Right lobe of liver (tissue), 4 donors: ENCODE results near the gene ZNHIT6.

Experiments
- POLR2A ChIP-seq: fragments of 450-650 bp; IDR thresholded peaks from one replicate; pipeline ENCODE4 v1.6.1; 2017; ENCODE audit warnings: antibody characterized with exemption, mild to moderate bottlenecking
- TF ChIP-seq, protein P1 (sequence below), 4 donors: fragments of 200-600 bp in 3 of 4; fragments of 450-650 bp in 1 of 4; IDR thresholded peaks; one replicate each; pipeline versions ENCODE4 v1.5.1 to v1.8.0; 2016 to 2022; ENCODE audit warnings: antibody characterized with exemption in 4 of 4, mild to moderate bottlenecking in 2 of 4
- donor health status: DM: no; HTN: no; CAD: no.
- donor health status: DM: no; HTN: no; CAD: no.
- donor health status: DM: no; HTN: yes; CAD: no.

DNA sequence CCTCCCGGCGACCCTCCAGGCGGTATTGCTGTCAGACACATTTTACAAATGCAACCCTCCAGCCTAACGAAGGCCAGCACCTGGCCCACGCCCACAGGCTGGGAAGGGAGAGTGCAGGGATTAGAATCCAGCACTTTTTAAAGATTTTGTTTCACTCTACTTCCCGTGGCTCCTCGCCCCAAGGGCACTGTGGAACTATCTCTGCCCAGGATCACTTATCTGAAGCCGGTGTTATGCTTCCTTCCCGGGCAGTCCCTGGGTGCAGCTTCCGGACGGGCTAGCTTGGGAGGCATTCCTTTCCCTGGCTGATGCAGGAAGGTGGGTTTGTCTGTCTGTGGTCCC lies 91.9 kb downstream of the ZNHIT6 start:
- TF ChIP-seq, protein P1, sequence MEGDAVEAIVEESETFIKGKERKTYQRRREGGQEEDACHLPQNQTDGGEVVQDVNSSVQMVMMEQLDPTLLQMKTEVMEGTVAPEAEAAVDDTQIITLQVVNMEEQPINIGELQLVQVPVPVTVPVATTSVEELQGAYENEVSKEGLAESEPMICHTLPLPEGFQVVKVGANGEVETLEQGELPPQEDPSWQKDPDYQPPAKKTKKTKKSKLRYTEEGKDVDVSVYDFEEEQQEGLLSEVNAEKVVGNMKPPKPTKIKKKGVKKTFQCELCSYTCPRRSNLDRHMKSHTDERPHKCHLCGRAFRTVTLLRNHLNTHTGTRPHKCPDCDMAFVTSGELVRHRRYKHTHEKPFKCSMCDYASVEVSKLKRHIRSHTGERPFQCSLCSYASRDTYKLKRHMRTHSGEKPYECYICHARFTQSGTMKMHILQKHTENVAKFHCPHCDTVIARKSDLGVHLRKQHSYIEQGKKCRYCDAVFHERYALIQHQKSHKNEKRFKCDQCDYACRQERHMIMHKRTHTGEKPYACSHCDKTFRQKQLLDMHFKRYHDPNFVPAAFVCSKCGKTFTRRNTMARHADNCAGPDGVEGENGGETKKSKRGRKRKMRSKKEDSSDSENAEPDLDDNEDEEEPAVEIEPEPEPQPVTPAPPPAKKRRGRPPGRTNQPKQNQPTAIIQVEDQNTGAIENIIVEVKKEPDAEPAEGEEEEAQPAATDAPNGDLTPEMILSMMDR (IDR thresholded peaks at IDR 0.05), result no peak
- no peak for TF ChIP-seq POLR2A
